NCI-H748 treated with DMSO at 0.1 percent for 48 hours (cell line): Measurements from ENCODE around the gene SYT7.
"Not testable (repeated sequence)": the region's sequence is repeated elsewhere in the genome, so short reads cannot be mapped to it uniquely, and the experiment has no call there.

ENCODE experiments used
- DNase-seq: peaks from one replicate; lab custom pipeline; 2025; lab: John Stamatoyannopoulos, UW

Gene SYT7, protein sequence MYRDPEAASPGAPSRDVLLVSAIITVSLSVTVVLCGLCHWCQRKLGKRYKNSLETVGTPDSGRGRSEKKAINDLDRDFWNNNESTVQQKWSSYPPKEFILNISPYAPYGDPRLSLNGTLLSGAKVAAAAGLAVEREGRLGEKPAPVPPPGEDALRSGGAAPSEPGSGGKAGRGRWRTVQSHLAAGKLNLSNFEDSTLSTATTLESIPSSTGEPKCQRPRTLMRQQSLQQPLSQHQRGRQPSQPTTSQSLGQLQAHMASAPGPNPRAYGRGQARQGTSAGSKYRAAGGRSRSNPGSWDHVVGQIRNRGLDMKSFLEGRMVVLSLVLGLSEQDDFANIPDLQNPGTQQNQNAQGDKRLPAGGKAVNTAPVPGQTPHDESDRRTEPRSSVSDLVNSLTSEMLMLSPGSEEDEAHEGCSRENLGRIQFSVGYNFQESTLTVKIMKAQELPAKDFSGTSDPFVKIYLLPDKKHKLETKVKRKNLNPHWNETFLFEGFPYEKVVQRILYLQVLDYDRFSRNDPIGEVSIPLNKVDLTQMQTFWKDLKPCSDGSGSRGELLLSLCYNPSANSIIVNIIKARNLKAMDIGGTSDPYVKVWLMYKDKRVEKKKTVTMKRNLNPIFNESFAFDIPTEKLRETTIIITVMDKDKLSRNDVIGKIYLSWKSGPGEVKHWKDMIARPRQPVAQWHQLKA

GRCh38 chr11:61581030-61581928, at the start of gene SYT7:
Gene SYT7 (minus strand): TSS chr11:61581076. CDS start chr11:61580820, 256 bp downstream.
- DNase-seq = peak; percentile 48

- DNase-seq = no peak
These were observed 49.2 kb upstream of the SYT7 start for GRCh38 chr11:61630089-61630488.

DNA sequence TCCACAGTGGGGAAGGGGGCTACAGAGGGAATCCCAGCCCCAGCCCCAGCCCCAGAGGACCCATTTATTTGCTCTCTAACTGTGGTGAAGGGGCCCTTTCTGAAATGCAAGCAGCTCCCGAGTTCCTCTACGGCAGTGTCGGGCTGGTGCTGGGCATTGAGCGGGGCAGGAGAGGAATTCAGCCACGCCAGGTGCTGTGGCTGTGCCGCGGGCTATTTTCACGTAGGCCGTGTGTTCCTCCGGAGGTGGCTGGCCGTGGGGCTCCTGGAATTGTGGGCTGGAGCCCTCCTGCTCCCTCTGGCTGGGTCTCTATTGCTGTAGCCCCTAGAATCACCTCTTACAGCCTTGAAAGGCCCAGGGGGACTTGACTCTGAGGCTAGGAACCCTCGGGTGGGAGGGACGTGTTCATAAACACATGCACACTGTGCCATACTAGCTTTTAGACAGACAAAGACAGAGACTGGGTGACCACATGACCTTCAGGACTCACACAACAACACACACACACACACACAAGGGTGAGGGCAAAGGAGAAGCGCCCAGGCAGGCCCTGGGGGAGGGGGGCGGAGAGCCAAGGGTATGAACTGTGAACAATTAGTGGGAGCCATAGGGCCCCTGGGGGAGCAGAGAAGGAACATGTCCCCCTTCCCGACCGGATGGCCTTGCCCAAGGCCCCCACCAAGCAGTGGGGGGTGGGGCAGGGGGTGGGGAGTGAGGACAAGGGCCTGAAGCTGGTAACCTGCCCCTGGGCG, 48.4 kb upstream of the SYT7 start:
- DNase-seq = no peak

DNA sequence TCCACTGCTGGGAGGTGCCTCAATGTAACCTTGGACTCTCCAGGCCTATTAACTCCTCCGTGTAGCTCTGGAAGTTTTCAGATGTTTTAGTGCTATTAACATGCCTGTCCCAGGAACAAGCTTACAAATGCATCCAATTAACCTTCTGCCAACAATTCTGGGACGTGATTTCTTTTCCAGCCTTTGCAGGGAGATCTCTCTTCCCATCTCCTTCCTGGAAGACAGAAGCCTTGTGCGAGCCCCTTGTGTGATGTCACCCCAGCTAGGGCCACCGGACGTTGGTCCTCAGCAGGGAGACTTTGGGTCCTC, 47.7 kb upstream of the SYT7 start:
- no peak for DNase-seq

DNA sequence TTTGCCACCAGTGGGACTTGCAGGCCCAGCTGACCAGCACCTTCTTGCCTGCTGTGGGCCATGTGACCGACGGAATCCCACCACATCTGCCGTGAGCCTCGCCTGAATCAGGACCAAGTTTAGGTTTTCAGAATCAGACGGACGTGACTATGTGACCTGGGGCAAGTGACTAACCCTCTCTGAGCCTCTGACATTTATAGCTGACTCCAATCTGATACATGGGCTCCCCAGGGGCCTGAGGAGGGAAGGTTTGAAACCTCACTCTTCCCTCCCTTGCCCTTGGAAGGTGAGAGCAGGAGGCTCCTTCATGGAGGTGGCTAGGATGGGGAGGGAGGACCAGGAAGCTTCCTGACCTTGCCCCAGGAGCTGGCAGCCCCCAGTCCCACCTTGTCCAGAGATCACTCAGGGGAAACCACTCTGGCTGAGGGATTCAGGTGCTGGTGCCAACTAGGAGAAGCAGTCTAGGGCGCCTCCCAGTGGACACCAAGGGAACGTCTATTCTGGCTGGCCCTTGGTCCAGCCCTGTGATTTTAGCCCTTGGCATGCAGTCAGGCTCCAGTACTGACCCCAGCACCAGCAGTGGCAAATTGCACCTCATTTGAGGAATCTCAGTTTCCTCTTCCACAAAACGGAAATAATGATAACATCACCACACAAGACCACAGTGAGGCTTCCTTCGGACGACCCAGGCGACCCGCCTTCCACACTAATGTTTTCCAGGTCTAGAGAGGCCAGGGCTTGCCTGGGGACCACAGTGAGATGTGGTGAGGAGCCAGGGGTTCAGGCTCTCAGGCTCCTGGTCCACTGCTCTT, 47.2 kb upstream of the SYT7 start:
- DNase-seq = peak; percentile 14

- no peak for DNase-seq
These were observed 45.9 kb upstream of the SYT7 start for GRCh38 chr11:61626580-61627380.

DNA sequence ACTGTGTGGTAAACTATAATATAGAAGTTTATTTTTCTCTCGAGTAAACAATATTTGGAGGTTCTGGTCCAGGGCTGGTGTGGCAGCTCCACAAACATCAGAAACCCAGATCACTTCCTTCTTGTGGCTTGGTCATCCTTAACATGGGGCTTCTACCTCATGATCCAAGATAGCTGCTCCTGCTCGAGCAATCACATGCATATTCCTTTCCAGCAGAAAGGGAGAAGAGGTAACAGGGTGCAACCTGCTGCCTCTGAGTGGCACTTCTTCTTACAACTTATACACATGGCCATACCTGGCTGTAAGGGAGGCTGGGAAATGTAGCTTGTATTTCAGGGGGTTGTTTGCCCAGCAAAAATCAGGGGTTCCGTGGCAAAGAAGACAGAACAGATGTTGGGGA, 44.6 kb upstream of the SYT7 start:
- no peak for DNase-seq

GRCh38 chr11:61621917-61622585, 41.2 kb upstream of the SYT7 start:
- DNase-seq = no peak

DNA sequence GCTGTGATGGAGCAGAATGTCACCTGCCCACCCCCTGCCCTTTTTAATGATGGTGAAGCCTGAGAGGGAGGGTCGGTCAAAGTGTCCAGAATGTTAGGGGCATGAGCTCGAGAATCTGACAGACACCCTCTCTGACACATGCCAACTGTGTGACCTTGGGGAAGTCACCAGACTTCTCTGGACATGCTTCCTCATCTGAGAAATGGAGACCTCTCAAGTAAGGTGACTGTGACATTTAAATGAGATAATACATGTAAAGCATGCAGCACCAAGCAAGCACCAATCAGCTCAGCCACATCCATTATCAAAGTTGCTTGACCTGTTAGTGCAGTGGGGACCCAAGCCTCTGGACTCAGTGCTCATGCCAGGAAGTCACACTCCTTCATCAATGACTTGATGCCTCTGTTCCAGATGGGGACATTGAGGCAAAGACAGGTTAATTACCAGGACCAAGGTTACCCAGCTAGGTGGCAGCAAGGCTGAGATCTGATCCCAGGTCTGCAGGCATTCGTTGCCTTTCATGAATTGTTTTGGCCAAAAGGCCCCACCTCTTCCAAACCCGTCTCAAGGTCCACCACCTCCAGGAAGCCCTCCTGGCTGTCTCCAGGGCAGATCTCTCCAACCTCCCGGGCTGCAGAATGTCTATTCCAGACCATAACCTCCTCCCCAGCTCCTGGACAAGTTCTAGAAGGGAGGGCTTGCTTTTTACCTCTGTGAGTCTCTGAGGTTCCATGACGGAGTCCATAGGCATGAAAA, 38.8 kb upstream of the SYT7 start:
- DNase-seq = no peak

DNA sequence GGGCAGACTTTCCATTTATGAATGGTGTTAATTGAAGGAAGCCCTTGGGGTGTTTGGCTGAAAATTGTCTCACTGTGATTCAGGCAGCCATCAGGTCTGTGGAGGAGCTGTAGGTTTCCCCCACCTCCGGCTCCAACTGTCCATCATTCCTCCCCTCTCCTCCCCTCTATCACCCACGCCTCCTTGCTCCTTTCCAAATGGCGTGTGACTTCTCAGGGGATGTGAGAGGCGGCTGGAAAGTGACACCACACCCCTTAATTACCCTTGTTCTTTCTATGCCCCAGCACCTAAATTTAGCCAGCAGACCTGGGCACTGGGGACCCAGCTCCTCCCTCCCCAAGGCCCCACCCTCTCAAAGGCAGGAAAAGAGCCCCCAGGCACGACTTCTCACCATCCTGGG, 38.1 kb upstream of the SYT7 start:
- no peak for DNase-seq

GRCh38 chr11:61617515-61617914, 36.6 kb upstream of the SYT7 start:
- no peak for DNase-seq

- no peak for DNase-seq
These were observed 35.6 kb upstream of the SYT7 start for GRCh38 chr11:61616434-61616833.

GRCh38 chr11:61614782-61615181, 33.9 kb upstream of the SYT7 start:
- not testable (repeated sequence) for DNase-seq

GRCh38 chr11:61613870-61614269, 33.0 kb upstream of the SYT7 start:
- DNase-seq = no peak

- no peak for DNase-seq
These were observed 32.2 kb upstream of the SYT7 start for GRCh38 chr11:61613051-61613450.

- no peak for DNase-seq
These were observed 30.4 kb upstream of the SYT7 start for GRCh38 chr11:61611309-61611708.

DNA sequence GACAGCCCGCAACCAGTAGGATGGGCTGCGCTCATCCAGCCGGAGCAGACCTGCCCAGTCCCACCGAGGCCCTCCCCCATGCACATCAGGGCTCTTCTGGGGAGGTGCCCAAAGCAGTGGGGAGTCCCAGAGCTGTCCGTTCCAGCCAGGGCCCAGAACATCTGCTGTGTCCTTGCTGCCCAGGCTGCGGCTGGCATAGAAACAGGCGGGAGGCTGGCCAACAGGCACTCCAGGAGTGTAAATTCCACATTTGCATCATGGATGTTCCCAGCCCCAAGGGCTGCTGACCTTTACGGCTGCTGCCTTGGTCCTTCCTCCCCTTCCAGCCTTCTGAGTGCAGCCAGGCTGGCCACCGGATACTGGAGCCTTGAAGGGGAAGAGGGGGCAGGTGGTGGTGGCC, 30.0 kb upstream of the SYT7 start:
- no peak for DNase-seq

DNA sequence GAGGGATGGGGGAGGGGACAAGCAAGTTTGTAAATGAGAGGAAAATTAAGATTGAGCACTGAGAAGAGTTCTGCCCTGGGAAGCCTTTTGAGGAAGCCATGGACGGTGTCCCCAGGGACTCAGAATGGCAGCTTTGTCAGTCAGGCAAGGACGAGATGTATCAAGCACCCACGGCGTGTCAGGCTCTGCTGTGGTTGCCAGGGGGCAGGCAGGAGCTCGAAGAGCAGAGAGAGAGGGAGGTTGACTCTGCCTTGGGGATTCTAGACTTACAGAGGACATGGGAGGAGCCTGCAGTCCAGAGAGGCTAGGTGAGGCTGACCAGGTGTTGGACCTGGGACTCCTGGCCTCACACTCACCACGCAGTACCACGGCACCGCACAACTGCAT, 29.1 kb upstream of the SYT7 start:
- no peak for DNase-seq
